Measurements from ENCODE around the gene FTCDNL1. TPM values are rescaled to one million over a fixed set of nuclear protein-coding genes. Genes with fewer than 3 reads are reported as not detected.

Gene FTCDNL1
- total RNA-seq, 1 experiment from 2014 or later: 2.0 TPM

GRCh38 chr2:199836943-199837342, 14.0 kb downstream of the FTCDNL1 start:
- H3K56ac ChIP-seq (ENCODE audit: insufficient read length, low read depth, low read length): no peak overlapping the region
- H3K36me3 Mint-ChIP-seq (ENCODE audit: insufficient read depth in 1 of 3, low read depth in 3 of 3): no peaks in the 10 kb centered on the region; a peak in 1 of 7 replicates
- no CpG with 5 or more reads among the region's 1 CpG for WGBS (ENCODE audit: extremely low coverage, insufficient read length, low lambda C conversion rate)

More at GRCh38 chr2:199836943-199837342, 14.0 kb downstream of the FTCDNL1 start:
- no peak overlapping the region for H2BK5ac ChIP-seq (ENCODE audit: insufficient read length, low read length)
- H3K9ac ChIP-seq (ENCODE audit: extremely low read depth, insufficient read length, low read length): no peak overlapping the region
- Mint-ChIP-seq H3K4me1 (peaks cover 25 to 28% of the 10 kb centered on the region in 2 experiments), H3K27ac (no peak overlapping the region), H3K27me3 (ENCODE audit: low read depth) (peaks cover 5% of the 10 kb centered on the region), H3K9me3 (no peaks in the 10 kb centered on the region), H3K4me3 (no peak overlapping the region)
- no peaks in the 10 kb centered on the region for H3K9me3 ChIP-seq (ENCODE audit: control insufficient read depth, low read depth, low read length)
- no peak overlapping the region for H3K18ac ChIP-seq (ENCODE audit: insufficient read length, low read depth, low read length)
- H4K91ac ChIP-seq (ENCODE audit: insufficient read length, low read depth, low read length): no peak overlapping the region
- no peak overlapping the region for H3T11ph ChIP-seq (ENCODE audit: low read length)
- no peak for DNase-seq
- H3K23ac ChIP-seq (ENCODE audit: insufficient read length, low read depth, low read length): no peak overlapping the region
- no peaks in the 10 kb centered on the region for H3K27me3 ChIP-seq (ENCODE audit: insufficient read depth, low read length)
- H4K20me1 ChIP-seq (ENCODE audit: control insufficient read depth, insufficient read depth, insufficient read length): no peaks in the 10 kb centered on the region
- H3K14ac ChIP-seq (ENCODE audit: insufficient read depth, low read length): no peak overlapping the region
- H2BK20ac ChIP-seq (ENCODE audit: low read depth, low read length, poor library complexity, severe bottlenecking): no peak overlapping the region
- no peak overlapping the region for H4K5ac ChIP-seq (ENCODE audit: insufficient read length, low read depth, low read length)
- H2AFZ ChIP-seq (ENCODE audit: low read length): no peak overlapping the region
- H2BK120ac ChIP-seq (ENCODE audit: low read depth, low read length, poor library complexity, severe bottlenecking): no peak overlapping the region
- H3K23me2 ChIP-seq (ENCODE audit: insufficient read length, low read depth, low read length, poor library complexity, severe bottlenecking): no peaks in the 10 kb centered on the region
- no peaks in the 10 kb centered on the region for H3K4me1 ChIP-seq (ENCODE audit: insufficient read depth, low read length)
- H3K79me2 ChIP-seq (ENCODE audit: insufficient read depth, low read length): no peaks in the 10 kb centered on the region
- no peak overlapping the region for H2AK5ac ChIP-seq (ENCODE audit: insufficient read length, low read length)
- H4K8ac ChIP-seq (replicated peaks; ENCODE audit: insufficient read length, low read depth, low read length): no peak overlapping the region
- H3K4me2 ChIP-seq (ENCODE audit: insufficient read depth, insufficient read length, low read length): no peak overlapping the region
- H3K4ac ChIP-seq (ENCODE audit: low read depth, low read length): no peak overlapping the region
- H2BK12ac ChIP-seq (ENCODE audit: insufficient read length, low read depth, low read length): no peak overlapping the region
- no peak overlapping the region for H2BK15ac ChIP-seq (ENCODE audit: low read depth, low read length)
- H3K79me1 ChIP-seq (ENCODE audit: insufficient read depth, low read depth, low read length, poor library complexity, severe bottlenecking): no peaks in the 10 kb centered on the region
- no peak overlapping the region for H3K27ac ChIP-seq (ENCODE audit: insufficient read length, low read depth, low read length)
- no peak for TF ChIP-seq CTCF (conservative IDR thresholded peaks at IDR 0.05)

Data from H9 (cell line).